Measurements from ENCODE around the gene LRP1-AS.

DNA sequence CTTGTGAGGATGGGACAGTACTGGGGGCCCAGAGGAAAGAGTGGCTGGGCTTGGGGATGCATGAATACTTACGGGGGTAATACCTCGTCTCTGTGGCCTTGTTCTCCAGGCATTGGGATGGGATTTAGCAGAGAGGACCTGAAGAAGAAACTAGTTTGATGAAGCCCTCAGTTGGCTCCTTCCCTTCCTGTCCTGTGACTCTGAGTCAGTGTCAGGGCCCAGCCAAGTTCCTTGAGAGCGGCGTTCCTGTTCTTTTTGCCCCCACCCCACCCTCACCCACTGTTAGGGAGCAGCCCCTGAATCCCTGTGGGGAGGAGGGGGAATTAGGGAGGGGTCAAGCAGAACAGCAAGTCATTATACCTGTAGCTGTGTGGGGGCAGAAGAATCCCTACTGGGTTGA lies 5.2 kb upstream of the LRP1-AS start:
- TF ChIP-seq, protein P1, sequence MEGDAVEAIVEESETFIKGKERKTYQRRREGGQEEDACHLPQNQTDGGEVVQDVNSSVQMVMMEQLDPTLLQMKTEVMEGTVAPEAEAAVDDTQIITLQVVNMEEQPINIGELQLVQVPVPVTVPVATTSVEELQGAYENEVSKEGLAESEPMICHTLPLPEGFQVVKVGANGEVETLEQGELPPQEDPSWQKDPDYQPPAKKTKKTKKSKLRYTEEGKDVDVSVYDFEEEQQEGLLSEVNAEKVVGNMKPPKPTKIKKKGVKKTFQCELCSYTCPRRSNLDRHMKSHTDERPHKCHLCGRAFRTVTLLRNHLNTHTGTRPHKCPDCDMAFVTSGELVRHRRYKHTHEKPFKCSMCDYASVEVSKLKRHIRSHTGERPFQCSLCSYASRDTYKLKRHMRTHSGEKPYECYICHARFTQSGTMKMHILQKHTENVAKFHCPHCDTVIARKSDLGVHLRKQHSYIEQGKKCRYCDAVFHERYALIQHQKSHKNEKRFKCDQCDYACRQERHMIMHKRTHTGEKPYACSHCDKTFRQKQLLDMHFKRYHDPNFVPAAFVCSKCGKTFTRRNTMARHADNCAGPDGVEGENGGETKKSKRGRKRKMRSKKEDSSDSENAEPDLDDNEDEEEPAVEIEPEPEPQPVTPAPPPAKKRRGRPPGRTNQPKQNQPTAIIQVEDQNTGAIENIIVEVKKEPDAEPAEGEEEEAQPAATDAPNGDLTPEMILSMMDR (optimal IDR thresholded peaks at IDR 0.05 in 1 of 3, IDR thresholded peaks at IDR 0.05 in 1 of 3, conservative IDR thresholded peaks at IDR 0.05 in 1 of 3; ENCODE audit: extremely low read depth in 1 of 3, insufficient read depth in 2 of 3, low read length in 3 of 3): no peak
- TF ChIP-seq EZH2 (IDR thresholded peaks at IDR 0.05; ENCODE audit: low read length): no peak

All from keratinocyte (primary cell).